Endothelial cell (in vitro differentiated cells): ENCODE results near the gene ASCL2. TPM values are rescaled to one million over a fixed set of nuclear protein-coding genes. Genes with fewer than 3 reads are reported as not detected.

ENCODE experiments used
- DNase-seq: peaks from one replicate; pipeline ENCODE4 v3.0.0; 2021; ENCODE audit warnings: low spot score
- H3K27ac Mint-ChIP-seq: one replicate; pipeline ENCODE4 v1.8.0; 2021; ENCODE audit warnings: mixed read lengths, inconsistent platforms; ENCODE audit not compliant: unreplicated experiment
- H3K27me3 Mint-ChIP-seq: one replicate; pipeline ENCODE4 v1.8.0; 2021; ENCODE audit warnings: mild to moderate bottlenecking, moderate library complexity, mixed read lengths, inconsistent platforms; ENCODE audit not compliant: unreplicated experiment
- H3K36me3 Mint-ChIP-seq: one replicate; pipeline ENCODE4 v1.8.0; 2021; ENCODE audit warnings: mild to moderate bottlenecking, low read depth, mixed read lengths, inconsistent platforms; ENCODE audit not compliant: unreplicated experiment
- H3K4me1 Mint-ChIP-seq: one replicate; pipeline ENCODE4 v1.8.0; 2021; ENCODE audit warnings: mild to moderate bottlenecking, mixed read lengths, inconsistent platforms; ENCODE audit not compliant: unreplicated experiment
- H3K4me3 Mint-ChIP-seq: one replicate; pipeline ENCODE4 v1.8.0; 2021; ENCODE audit warnings: mild to moderate bottlenecking, mixed read lengths, inconsistent platforms; ENCODE audit not compliant: unreplicated experiment
- H3K9me3 Mint-ChIP-seq: one replicate; pipeline ENCODE4 v1.8.0; 2021; ENCODE audit warnings: mixed read lengths, inconsistent platforms; ENCODE audit not compliant: unreplicated experiment
- total RNA-seq: library from RNA; stranded (reverse); fragmentation: NEBNext Ultra II Directional; extraction: Animal tissue kit (Norgen Biotek cat#: 25700); gene quantifications from one replicate; pipeline ENCODE4 v1.2.1, GENCODE V29; 2021; ENCODE audit not compliant: unreplicated experiment
- TF ChIP-seq, protein P1 (sequence below): fragments of 200-600 bp; sonication (generic); IDR thresholded peaks from one replicate; pipeline ENCODE4 v1.5.0; 2021; ENCODE audit warnings: antibody characterized with exemption; ENCODE audit not compliant: unreplicated experiment

Gene ASCL2
- total RNA-seq, 1 donor from 2014 or later = not detected

DNA sequence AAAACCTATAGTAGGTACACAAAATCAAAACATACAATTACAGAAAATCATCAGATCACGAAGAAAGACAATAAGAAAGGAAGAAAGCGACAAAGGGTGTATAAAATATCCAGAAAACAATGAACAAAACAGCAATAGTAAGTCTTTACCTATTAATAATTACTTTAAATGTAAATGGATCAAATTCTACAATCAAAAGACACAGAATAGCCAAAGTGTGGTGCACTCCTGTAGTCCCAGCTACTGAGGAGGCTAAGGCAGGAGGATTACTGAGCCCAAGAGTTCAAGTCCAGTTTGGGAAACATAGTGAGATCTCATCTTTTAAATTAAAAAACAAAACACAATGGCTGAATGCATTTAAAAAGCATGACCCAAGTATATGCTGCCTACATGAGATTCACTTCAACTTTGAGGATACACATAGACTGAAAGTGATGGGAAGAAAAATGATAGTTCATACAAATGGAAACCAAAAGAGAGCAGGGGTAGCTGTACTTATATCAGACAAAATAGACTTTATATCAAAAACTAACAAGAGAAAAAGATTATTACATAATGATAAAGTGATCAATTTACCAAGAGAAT lies 40.6 kb downstream of the ASCL2 start:
- Mint-ChIP-seq H3K36me3 (no peaks in the 10 kb centered on the region), H3K27me3 (no peaks in the 10 kb centered on the region), H3K4me3 (no peak overlapping the region), H3K27ac (no peak overlapping the region), H3K4me1 (no peaks in the 10 kb centered on the region), H3K9me3 (no peaks in the 10 kb centered on the region)
- TF ChIP-seq, protein P1, sequence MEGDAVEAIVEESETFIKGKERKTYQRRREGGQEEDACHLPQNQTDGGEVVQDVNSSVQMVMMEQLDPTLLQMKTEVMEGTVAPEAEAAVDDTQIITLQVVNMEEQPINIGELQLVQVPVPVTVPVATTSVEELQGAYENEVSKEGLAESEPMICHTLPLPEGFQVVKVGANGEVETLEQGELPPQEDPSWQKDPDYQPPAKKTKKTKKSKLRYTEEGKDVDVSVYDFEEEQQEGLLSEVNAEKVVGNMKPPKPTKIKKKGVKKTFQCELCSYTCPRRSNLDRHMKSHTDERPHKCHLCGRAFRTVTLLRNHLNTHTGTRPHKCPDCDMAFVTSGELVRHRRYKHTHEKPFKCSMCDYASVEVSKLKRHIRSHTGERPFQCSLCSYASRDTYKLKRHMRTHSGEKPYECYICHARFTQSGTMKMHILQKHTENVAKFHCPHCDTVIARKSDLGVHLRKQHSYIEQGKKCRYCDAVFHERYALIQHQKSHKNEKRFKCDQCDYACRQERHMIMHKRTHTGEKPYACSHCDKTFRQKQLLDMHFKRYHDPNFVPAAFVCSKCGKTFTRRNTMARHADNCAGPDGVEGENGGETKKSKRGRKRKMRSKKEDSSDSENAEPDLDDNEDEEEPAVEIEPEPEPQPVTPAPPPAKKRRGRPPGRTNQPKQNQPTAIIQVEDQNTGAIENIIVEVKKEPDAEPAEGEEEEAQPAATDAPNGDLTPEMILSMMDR = no peak
- DNase-seq = no peak

DNA sequence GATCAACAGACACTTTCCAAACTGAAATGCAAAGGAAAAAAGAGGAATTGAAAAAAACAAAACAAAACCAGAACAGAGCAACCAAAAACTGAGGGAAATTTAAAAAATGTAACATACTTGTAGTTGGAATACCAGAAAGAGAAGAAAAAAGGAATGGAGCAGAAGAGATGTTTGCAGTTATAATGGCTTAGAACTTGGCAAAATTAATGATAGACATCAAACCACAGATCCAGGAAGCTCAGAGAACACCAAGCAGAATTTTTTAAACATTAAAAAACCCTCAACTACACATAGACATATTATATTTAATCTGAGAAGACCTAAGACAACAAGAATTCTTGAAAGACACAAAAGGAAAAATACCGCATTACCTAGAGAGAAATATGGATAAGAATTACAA lies 46.1 kb downstream of the ASCL2 start:
- Mint-ChIP-seq H3K4me1 (no peaks in the 10 kb centered on the region), H3K9me3 (no peaks in the 10 kb centered on the region), H3K4me3 (no peak overlapping the region), H3K36me3 (no peaks in the 10 kb centered on the region), H3K27me3 (no peaks in the 10 kb centered on the region), H3K27ac (no peak overlapping the region)
- no peak for DNase-seq
- TF ChIP-seq, protein P1 = no peak

DNA sequence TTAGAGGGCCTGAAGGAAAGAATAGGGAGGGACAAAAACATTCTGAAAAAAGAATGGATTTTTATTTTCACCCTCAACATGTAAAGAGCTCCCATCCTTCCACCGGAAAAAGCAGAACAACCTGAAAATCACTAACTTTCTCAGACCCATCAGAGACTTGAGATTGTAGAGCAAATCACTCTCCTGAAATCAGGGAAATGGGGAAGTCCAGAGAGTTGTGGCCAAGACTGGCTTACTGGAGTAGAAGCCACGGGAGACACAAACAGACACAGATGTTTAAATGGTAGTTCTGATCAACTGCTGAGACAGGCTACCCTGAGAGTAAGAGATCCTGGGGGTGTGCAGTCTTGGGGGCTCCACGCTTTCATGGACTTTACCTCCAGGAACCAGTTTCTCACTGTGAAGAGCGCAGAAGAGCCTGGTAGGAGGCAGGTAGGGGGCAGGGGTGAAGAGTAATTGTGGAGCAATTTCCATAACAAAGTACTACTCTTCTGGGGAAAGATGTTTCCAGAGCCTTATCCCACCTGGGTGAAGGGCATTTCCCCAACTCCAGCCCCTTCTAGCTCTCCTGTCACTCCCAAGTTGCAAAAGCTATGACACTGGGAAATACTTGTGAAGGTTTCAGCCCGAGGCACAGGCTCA lies 47.1 kb downstream of the ASCL2 start:
- Mint-ChIP-seq H3K27me3 (peaks cover 2% of the 10 kb centered on the region), H3K9me3 (no peaks in the 10 kb centered on the region), H3K4me3 (no peak overlapping the region), H3K36me3 (no peaks in the 10 kb centered on the region), H3K4me1 (no peaks in the 10 kb centered on the region), H3K27ac (no peak overlapping the region)
- no peak for DNase-seq
- TF ChIP-seq, protein P1 = no peak

DNA sequence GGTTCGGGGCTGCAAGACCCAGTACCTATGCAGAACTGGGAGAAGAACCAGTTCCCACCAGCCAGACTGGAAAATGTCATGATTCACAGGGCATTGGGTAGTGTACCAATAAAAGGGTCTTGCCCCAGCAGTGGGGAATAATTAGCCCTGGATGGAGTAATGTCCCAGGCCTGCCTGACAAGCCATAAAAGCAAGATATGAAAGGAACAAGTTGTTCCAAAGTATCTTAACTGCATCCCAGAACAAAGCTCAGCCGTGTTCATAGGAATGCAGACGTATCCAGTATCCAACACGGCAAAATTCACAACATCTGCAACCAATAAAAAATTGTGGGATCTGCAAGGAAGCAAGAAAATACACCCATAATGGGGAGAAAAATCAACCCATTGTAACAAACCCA lies 47.9 kb downstream of the ASCL2 start:
- Mint-ChIP-seq H3K27ac (no peak overlapping the region), H3K36me3 (no peaks in the 10 kb centered on the region), H3K4me3 (no peak overlapping the region), H3K27me3 (peaks cover 4% of the 10 kb centered on the region), H3K4me1 (no peaks in the 10 kb centered on the region), H3K9me3 (no peaks in the 10 kb centered on the region)
- TF ChIP-seq, protein P1 = no peak
- DNase-seq = no peak

DNA sequence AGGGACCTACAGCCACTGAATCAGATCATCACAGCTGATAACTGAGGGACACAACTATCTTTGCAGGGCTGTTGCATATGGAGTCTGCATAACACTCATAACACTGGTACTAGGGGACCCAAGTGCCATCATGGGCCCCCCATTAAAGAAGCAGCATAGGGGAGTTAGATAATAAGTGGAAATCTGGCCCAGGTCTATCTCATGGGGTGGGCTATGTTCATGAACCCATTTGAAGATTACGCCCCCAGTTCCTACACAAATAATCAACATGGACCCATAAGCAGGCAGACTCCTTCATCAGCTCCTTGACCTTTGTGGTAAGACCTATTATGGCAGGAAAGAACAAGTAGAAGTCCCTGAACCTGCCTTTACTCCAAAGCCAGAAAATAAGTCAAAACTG lies 48.8 kb downstream of the ASCL2 start:
- no peak for DNase-seq
- Mint-ChIP-seq H3K4me1 (no peaks in the 10 kb centered on the region), H3K27me3 (peaks cover 4% of the 10 kb centered on the region), H3K4me3 (no peak overlapping the region), H3K36me3 (no peaks in the 10 kb centered on the region), H3K27ac (no peak overlapping the region), H3K9me3 (no peaks in the 10 kb centered on the region)
- TF ChIP-seq, protein P1 = no peak
